ENCODE results near the gene ALDH1A3. TPM values are rescaled to one million over a fixed set of nuclear protein-coding genes. Genes with fewer than 3 reads are reported as not detected.
A peak's percentile ranks its signal among the peaks of the same experiment; 100 is the strongest.

The ALDH1A3 gene
- total and polyA plus RNA-seq, 2 of the 4 experiments (the other 2 are of a cell fraction), result 3.1 to 5.0 TPM

DNA sequence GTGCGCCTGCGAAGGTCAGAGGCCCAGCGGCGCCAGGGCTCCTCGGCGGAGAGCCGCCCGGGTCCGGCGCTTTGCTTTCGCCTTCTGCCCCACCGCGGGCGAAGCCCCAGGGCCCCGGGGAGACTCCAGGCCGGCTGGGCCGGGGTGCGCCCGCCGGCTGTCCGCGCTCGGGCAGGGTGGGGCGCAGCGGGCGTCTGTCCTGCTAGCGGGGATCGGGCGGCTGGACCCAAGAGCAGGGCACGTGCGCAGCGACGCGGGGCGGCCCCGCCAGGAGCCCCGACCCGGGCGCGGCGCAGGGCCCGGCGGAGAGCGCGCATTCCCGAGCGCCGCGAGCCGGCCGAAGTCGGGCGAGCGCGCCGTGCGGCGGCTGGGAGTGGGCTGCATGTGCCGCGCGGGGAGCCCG lies 569 bp upstream of the ALDH1A3 start:
- peak overlapping the region; percentile 63 for H3K4me3 ChIP-seq (ENCODE audit: insufficient read depth, low read depth, low read length)
- H3K56ac ChIP-seq (ENCODE audit: extremely low read depth, insufficient read depth, low read length), result no peak overlapping the region
- no peak overlapping the region for H4K8ac ChIP-seq (ENCODE audit: low read depth in 2 of 2, low read length in 2 of 2)
- DNase-seq (no peak), ATAC-seq (ENCODE audit: low read depth) (peak; percentile 73)
- no peak overlapping the region for H2BK20ac ChIP-seq (ENCODE audit: low read depth, low read length)
- no peak overlapping the region for H2AK5ac ChIP-seq (ENCODE audit: low read depth, low read length)
- no peaks in the 10 kb centered on the region; the same call in 1 of the 2 replicates for H3K4me1 ChIP-seq (ENCODE audit: control insufficient read depth, insufficient read depth, low read length)
- H3K9ac ChIP-seq (ENCODE audit: low read depth, low read length), result no peak overlapping the region
- no peak overlapping the region for H2BK5ac ChIP-seq (ENCODE audit: low read depth, low read length, poor library complexity, severe bottlenecking)
- 0 out of 2 replicates have a peak, but pooled peaks cover 2% of the 10 kb centered on the region for H3K9me1 ChIP-seq (ENCODE audit: insufficient read depth, low read length)
- H3K14ac ChIP-seq (replicated peaks; ENCODE audit: low read depth, low read length), result no peak overlapping the region
- BruUV-seq (replicated peaks), result no TSS peak
- dilution Hi-C loops (cut with HindIII; ENCODE audit: low sequenced_read_pairs, unreplicated experiment) (no loop called here), intact Hi-C loops (cut with micrococcal nuclease) (no loop called here), in situ Hi-C loops (cut with MboI; ENCODE audit: low sequenced_read_pairs) (loop anchor here (10.0 kb wide), 1 partner anchor 214 kb away; no protein-coding TSS in a partner anchor)
- no peak overlapping the region for H3K23ac ChIP-seq (ENCODE audit: low read depth, low read length)
- ChIA-PET CTCF (interaction anchor here (1.0 to 1.4 kb wide), 2 partner anchors 39 to 142 kb away, joined by 3 read pairs; no protein-coding TSS in a partner anchor), POLR2A (ENCODE audit: unreplicated experiment) (no interaction called here)
- peaks cover 69% of the 10 kb centered on the region for H3K27me3 ChIP-seq (ENCODE audit: control insufficient read depth, insufficient read depth, low read length)
- H4K91ac ChIP-seq (ENCODE audit: insufficient read depth, low read depth, low read length), result no peak overlapping the region
- no peak overlapping the region for H3K4me2 ChIP-seq (ENCODE audit: low read depth, low read length)
- H4K5ac ChIP-seq (ENCODE audit: low read depth, low read length), result no peak overlapping the region
- no peaks in the 10 kb centered on the region for H3K36me3 ChIP-seq (ENCODE audit: control insufficient read depth, insufficient read depth, low read length)
- no peak overlapping the region for H3K27ac ChIP-seq (ENCODE audit: insufficient read depth, low read length)
- TF ChIP-seq RAD21 (IDR thresholded peaks at IDR 0.05; ENCODE audit: low read length) (no peak), CEBPB (IDR thresholded peaks at IDR 0.05; ENCODE audit: low read depth, low read length) (no peak), MAZ (IDR thresholded peaks at IDR 0.05; ENCODE audit: borderline replicate concordance, low read depth, low read length) (no peak), NFE2L2 (IDR thresholded peaks at IDR 0.05; ENCODE audit: low read depth, low read length) (no peak), BHLHE40 (IDR thresholded peaks at IDR 0.05; ENCODE audit: low read depth, low read length) (peak; percentile 20; the same call in 1 of the 2 replicates), CHD1 (IDR thresholded peaks at IDR 0.05; ENCODE audit: low read depth, low read length) (no peak)
- peak overlapping the region; percentile 39 for H2AK9ac ChIP-seq (replicated peaks; ENCODE audit: low read depth, low read length, poor library complexity)
- no peak overlapping the region for H2BK15ac ChIP-seq (ENCODE audit: low read depth, low read length)
- peak overlapping the region; percentile 76 for H2AFZ ChIP-seq (replicated peaks; ENCODE audit: low read length, poor library complexity)
- H3K4ac ChIP-seq (ENCODE audit: low read depth, low read length), result no peak overlapping the region
- no peaks in the 10 kb centered on the region for H4K20me1 ChIP-seq (ENCODE audit: insufficient read depth, low read length)
- H3K79me1 ChIP-seq (ENCODE audit: low read depth in 1 of 2, low read length in 2 of 2), result no peaks in the 10 kb centered on the region
- H2BK120ac ChIP-seq (ENCODE audit: low read depth, low read length), result no peak overlapping the region
- H3K9me3 ChIP-seq (ENCODE audit: control insufficient read depth, insufficient read depth, low read length), result 0 out of 2 replicates have a peak, but pooled peaks cover 2% of the 10 kb centered on the region
- 3% methylated on average over 47 of the region's 62 CpGs; no CpG with 5 or more reads in 1 of the 2 experiments for WGBS, 2 experiments (ENCODE audit: extremely low coverage in 2 of 2, insufficient read length in 1 of 2)
- no peak overlapping the region for H3K18ac ChIP-seq (ENCODE audit: low read depth, low read length)

Measured in IMR-90 (cell line).